ENCODE measurements around the gene CDH4. TPM values are rescaled to one million over a fixed set of nuclear protein-coding genes. Genes with fewer than 3 reads are reported as not detected.

Gene CDH4
- total RNA-seq, 1 donor from 2014 or later = 0.06 TPM

DNA sequence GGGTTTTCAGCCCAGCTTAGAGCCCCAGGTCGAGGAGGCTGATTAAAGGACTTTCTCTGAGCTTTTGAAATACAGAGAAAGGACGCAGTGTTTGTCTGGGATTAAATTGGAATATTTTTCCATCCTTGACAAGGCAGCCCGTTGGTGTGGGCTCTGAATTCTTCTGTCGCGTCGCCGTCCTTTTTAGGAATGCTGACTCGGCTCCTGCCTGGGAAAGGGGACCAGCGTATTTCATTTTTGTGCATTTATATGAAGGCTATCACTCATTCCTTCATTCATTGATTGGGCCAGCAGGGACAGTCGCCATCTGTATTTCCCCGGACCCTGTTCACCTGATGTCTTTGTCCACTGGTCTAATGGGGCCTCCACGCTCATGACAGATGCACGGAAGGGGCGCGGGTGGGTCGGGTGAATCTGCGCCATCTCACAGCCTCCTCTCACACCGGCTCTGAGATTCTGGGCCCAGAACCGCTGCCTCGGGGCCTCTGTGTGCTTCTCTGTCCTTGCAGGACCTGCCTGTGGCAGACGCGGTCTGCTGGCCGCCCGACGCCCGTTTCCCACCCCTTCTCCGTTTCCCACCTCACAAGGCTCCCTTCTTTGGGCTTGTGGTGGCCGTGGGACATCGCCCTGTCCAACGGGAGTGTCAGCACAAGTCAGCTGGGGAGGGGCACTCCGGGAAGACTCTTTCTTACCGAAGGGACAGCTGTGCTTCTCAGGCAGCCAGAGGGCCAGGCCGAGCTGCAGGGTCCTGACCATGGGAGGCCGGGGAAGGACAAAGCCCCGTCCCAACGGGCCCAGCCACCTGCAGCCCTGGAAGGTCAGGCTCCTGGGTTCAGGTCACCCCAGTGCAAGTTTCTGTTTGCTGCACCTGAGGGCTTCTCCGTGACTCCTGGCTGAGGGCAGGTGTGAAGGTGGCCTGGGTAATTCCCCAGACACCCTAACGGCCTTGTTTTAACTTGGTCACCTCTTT lies 656.3 kb downstream of the CDH4 start:
- Histone ChIP-seq H3K9me3 (peaks cover 3% of the 10 kb centered on the region), H3K36me3 (no peaks in the 10 kb centered on the region), H3K4me3 (no peak overlapping the region), H3K27ac (no peak overlapping the region), H3K27me3 (ENCODE audit: low read depth) (peaks cover 22% of the 10 kb centered on the region), H3K4me1 (no peaks in the 10 kb centered on the region)
- TF ChIP-seq, protein P1, sequence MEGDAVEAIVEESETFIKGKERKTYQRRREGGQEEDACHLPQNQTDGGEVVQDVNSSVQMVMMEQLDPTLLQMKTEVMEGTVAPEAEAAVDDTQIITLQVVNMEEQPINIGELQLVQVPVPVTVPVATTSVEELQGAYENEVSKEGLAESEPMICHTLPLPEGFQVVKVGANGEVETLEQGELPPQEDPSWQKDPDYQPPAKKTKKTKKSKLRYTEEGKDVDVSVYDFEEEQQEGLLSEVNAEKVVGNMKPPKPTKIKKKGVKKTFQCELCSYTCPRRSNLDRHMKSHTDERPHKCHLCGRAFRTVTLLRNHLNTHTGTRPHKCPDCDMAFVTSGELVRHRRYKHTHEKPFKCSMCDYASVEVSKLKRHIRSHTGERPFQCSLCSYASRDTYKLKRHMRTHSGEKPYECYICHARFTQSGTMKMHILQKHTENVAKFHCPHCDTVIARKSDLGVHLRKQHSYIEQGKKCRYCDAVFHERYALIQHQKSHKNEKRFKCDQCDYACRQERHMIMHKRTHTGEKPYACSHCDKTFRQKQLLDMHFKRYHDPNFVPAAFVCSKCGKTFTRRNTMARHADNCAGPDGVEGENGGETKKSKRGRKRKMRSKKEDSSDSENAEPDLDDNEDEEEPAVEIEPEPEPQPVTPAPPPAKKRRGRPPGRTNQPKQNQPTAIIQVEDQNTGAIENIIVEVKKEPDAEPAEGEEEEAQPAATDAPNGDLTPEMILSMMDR (IDR thresholded peaks at IDR 0.05) = no peak
- no peak for ATAC-seq
- intact Hi-C loops (cut with DNase I) = no loop called here
- DNase-seq = peak; percentile 21

DNA sequence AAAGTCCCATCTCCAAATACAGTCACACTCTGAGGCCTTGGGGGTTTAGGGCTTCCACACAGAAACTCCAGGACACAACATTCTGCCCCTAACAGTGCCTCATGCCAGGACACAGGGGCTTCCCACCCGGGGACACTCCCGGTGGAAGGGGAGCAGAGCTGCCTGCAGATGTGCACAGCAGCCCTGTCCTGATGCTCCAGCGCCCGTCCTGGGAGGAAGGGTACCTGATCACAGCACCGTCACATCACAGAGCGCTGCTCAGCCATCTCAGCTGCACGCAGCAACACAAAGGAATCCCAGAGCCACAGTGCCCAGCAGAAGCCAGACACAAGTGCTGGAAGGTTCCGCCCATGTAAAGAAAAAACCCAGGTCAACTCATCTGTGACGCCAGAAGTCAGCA lies 657.0 kb downstream of the CDH4 start:
- ATAC-seq (no peak), DNase-seq (peak; percentile 27)
- Histone ChIP-seq H3K4me3 (no peak overlapping the region), H3K4me1 (no peaks in the 10 kb centered on the region), H3K36me3 (no peaks in the 10 kb centered on the region), H3K27me3 (ENCODE audit: low read depth) (peaks cover 24% of the 10 kb centered on the region), H3K27ac (no peak overlapping the region), H3K9me3 (peaks cover 3% of the 10 kb centered on the region)
- intact Hi-C loops (cut with DNase I) = no loop called here
- TF ChIP-seq, protein P1 (IDR thresholded peaks at IDR 0.05) = no peak

DNA sequence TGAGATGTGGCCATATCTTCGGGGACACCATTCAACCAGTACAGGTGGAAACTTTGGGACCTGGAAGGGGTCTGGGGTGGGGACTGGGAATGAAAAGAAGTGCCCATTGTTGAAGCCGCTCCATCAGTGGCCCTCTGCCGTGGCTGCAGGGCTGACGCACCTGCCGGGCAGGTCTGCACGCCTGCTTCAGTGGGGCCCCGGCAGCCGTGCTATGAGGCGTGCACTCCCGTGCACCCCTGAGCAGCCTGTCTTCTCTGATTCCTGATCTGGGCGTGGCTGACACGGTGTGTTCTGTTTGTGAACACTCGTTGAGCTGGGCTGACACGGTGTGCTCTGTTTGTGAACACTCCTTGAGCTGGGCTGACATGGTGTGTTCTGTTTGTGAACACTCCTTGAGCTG lies 657.8 kb downstream of the CDH4 start:
- intact Hi-C loops (cut with DNase I) = no loop called here
- no peak overlapping the region for H3K4me3 ChIP-seq
- DNase-seq (no peak), ATAC-seq (no peak)
- TF ChIP-seq, protein P1 (IDR thresholded peaks at IDR 0.05) = no peak
- H3K9me3 ChIP-seq = peaks cover 3% of the 10 kb centered on the region
- H3K27ac ChIP-seq = no peak overlapping the region
- no peaks in the 10 kb centered on the region for H3K4me1 ChIP-seq
- H3K36me3 ChIP-seq = no peaks in the 10 kb centered on the region
- peaks cover 29% of the 10 kb centered on the region for H3K27me3 ChIP-seq (ENCODE audit: low read depth)

DNA sequence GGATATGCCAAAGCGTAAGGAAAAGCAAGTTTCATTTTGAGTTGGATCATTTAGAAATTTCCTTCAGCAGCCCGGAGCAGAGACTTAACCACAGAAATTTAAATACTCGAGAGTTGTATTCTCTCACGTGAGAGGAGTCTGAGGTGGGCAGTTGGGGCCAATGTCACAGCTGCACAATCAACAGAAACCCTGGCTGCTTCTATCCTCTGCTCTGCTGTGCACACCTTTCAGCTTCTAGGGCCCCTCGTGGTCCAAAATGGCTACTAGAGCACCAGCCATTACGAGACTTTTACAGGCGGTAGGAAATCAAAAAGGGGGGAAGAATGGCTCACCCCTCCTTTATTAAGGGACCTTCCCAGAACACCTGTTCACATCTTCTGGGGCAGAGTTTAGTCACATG lies 659.8 kb downstream of the CDH4 start:
- H3K27ac ChIP-seq = no peak overlapping the region
- no peak overlapping the region for H3K4me3 ChIP-seq
- H3K4me1 ChIP-seq = no peaks in the 10 kb centered on the region
- H3K9me3 ChIP-seq = peaks cover 3% of the 10 kb centered on the region
- ATAC-seq (no peak), DNase-seq (no peak)
- H3K36me3 ChIP-seq = no peaks in the 10 kb centered on the region
- TF ChIP-seq, protein P1 (IDR thresholded peaks at IDR 0.05) = no peak
- H3K27me3 ChIP-seq (ENCODE audit: low read depth) = peaks cover 22% of the 10 kb centered on the region
- intact Hi-C loops (cut with DNase I) = no loop called here

DNA sequence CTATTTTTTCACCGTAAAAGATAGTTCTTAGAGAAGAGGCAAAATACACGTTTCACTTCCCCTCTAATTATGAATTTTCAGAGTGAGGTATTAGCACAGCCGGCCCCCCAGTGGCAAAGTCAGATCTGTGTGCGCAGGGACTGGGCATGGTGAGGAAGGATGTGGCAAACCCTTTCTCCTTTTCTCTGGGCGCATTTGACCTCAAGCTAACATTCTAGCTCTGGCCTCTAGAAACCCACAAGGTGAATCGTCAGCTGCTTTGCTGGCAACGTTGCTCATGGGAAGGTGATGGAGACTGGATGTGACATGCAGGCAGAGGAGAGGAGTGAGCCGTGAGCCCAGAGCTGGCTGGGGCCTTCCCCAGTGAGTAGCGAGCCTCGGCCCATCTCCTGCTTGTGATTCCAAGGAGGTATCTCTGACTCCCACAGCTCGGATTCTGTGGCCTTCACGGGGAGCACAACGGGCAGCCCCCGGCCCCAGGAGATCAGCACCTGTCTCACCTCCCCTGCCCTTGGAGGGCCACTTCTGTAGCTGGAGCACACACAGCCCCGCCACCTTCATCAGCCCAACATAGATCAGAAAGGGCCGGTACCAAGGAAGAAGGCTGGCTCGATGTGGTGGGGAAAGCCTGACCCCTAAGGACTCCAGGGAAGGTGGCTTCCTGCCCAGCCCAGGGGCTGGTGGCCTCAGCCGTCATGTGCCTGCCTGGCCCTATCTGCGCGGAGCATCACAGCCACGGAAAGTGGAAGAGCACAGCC lies 660.8 kb downstream of the CDH4 start:
- no peaks in the 10 kb centered on the region for H3K4me1 ChIP-seq
- H3K36me3 ChIP-seq = no peaks in the 10 kb centered on the region
- H3K9me3 ChIP-seq = peaks cover 3% of the 10 kb centered on the region
- H3K27ac ChIP-seq = no peak overlapping the region
- intact Hi-C loops (cut with DNase I) = no loop called here
- peaks cover 21% of the 10 kb centered on the region for H3K27me3 ChIP-seq (ENCODE audit: low read depth)
- DNase-seq (peak; percentile 35), ATAC-seq (no peak)
- no peak overlapping the region for H3K4me3 ChIP-seq
- TF ChIP-seq, protein P1 (IDR thresholded peaks at IDR 0.05) = no peak
